Endothelial cell of hepatic sinusoid (primary cell): ENCODE data around the gene GATD1.

ENCODE experiments used
- in situ Hi-C: cut with HindIII; loops from 2 replicates; pipeline ENCODE4 v1.10.0; 2017; ENCODE audit warnings: low sequenced_read_pairs

GATD1 gene

GRCh38 chr11:796565-797295, 19.4 kb upstream of the GATD1 start:
- in situ Hi-C loops: no loop called here

- in situ Hi-C loops: no loop called here
These were observed 18.6 kb upstream of the GATD1 start for GRCh38 chr11:795634-796564.

DNA sequence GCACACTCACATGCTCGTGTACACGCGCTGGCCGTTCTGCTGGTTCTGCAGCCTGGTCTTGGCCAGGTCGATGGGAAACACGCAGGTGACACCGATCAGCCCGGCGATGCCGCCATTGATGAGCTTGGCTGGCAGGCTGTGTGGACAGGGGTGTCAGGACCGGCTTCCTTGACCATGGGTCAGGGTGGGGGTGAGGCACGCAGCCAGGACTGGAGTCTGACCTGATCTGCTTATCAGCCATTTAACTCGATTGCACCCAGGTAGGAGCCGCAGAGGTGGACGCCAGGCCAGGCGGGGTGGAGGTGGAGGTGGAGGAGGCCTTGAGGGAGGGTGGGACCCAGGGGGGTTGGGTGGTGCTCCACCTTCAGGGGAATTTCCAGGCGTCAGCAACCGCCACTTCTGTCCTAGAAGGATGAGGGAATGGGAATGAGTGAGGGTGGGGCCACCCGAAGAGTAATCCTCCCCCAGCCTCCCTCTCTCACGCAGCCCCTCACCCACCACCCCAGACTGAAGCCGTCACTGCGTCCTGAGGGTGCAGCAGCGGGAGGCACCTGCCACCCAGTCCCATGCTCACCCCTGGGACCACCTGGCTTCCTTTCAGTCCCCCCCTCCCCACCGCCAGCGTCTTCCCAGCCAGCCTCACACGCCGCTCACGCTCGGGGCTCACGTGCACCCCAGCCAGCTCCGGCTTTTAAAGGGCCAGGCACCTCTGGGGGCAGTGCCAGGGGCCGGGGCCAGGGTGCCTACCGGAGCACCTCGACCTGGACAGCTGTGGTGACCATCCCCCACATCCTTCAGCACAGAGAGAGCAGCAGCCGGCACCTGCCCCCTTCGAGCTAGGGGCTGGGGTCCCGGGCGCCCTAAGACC, 17.7 kb upstream of the GATD1 start:
- in situ Hi-C loops: no loop called here

GRCh38 chr11:794013-794765, 16.9 kb upstream of the GATD1 start:
- in situ Hi-C loops: no loop called here

- in situ Hi-C loops: no loop called here
These were observed 16.3 kb upstream of the GATD1 start for GRCh38 chr11:793556-793955.

DNA sequence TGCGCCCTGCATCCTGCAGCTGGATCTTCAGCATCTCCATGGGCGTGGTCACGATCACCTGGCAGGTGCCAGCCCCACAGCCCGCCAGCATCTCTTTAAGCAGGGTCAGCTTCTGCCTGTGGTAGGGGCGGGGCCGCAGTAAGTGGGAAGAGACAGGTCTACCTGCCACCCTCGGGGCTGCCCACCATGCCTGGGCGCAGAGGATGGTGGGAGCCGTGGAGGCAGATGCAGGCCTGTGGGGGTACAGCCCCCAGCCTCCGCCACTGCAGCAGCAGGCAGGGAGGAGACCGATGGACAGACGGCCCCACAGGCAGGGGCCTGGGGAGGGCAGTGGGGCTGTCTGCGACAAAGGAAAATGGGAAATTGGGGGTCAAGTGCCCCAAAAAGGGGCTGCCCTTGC, 15.6 kb upstream of the GATD1 start:
- in situ Hi-C loops: no loop called here

DNA sequence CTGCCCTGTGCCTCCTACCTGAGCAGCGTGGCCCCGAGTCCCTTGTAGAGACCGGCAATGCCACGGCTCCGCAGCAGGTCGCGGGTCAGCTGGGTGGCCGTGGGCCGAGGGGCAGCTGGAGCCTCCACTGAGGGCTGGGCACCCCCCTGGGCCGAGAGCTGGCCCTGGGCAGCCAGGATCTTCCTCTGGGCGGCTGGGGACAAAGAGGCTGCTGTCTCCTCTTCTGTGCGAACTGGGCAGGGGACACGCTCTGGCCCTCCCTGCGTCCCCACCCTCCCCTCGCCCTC, 15.2 kb upstream of the GATD1 start:
- in situ Hi-C loops: no loop called here

- in situ Hi-C loops: no loop called here
These were observed 14.6 kb upstream of the GATD1 start for GRCh38 chr11:791658-792534.

GRCh38 chr11:790721-791564, 13.7 kb upstream of the GATD1 start:
- in situ Hi-C loops: no loop called here

DNA sequence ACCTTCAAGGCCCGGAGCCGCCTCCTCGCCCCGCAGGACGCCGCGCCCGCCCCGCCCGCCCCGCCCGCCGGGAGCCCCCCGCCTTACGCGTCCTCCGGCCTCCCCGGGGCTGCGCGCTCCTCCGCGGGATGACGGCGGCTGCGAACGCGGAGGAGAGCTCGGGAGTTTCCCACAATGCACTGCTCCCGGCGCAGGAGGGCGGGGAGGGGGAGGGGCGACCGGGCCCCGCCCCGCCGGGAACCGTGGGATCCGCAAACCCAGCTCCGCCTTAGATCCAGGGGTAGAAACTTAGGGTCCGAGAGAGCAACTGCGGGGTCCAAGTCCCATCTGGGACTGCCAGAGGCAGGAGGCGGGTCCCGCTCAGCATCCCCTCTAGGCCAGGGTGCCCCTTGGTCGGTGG, 12.7 kb upstream of the GATD1 start, which contains the start of gene CEND1:
Gene CEND1, minus strand, starts transcription at position 148 of the 400 bp plus-strand sequence. CDS start 1,514 bp downstream, outside the sequence.
- in situ Hi-C loops: no loop called here

GRCh38 chr11:788953-789940, 12.0 kb upstream of the GATD1 start:
- in situ Hi-C loops: no loop called here

DNA sequence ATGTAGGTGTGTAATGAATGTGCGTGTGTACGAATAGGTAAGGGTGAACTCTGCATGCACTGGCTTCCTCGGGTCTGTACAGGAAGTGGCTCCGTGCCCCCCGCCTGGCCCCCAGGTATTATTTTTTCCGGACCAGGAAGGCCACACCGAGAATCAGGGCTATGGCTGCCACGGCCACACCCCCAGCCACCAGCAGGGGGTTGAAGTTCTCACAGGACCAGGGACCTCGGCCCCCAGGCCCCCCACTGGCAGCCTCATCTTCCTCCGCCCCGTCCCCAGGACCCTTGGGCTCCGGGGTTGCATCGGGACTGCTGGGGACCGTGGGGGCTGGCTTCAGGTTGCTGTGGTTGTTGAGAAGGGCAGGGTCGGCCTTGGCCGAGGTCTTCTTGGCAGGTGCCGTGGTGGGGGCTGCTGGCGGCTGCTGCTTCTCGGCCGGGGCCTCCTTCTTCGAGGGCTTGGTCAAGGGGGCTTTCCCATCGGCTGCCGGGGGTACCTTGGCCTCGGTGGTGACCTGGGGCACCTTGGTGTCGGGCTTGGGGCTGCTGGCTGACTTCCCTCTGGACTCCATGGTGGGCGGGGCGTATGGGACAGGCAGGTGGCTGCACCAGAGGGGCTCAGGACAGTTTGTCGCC, 10.8 kb upstream of the GATD1 start:
- in situ Hi-C loops: no loop called here

DNA sequence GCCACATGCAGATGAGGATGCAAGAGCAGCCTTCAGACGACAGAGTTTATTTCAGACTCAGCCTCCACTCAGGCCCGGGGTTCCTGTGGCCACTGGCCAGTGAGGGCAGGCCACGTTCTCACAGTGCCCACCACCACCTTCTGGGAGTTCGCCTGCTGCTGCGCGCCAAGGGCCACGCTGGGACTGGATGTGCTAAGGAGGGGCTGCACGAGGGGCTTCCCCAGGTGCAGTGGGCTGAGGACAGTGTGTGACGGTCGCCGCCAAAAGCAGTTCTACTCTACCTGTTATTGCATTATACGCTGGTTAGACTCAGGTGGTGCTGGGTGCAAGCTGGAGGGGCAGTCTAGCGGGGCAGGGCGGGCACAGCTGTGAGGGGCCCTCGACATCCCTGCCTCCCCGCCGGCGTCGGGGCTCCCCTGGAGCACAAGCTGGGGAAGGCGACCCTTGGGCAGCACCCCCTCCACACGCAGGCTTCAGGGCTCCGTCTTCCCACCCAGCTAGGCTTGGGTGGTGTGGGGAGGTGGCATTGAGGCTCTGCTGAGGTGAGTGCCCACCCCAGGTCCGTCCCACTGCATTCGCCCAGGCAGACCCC, 9.9 kb upstream of the GATD1 start:
- in situ Hi-C loops: no loop called here

GRCh38 chr11:786235-787083, 9.2 kb upstream of the GATD1 start:
- in situ Hi-C loops: no loop called here

DNA sequence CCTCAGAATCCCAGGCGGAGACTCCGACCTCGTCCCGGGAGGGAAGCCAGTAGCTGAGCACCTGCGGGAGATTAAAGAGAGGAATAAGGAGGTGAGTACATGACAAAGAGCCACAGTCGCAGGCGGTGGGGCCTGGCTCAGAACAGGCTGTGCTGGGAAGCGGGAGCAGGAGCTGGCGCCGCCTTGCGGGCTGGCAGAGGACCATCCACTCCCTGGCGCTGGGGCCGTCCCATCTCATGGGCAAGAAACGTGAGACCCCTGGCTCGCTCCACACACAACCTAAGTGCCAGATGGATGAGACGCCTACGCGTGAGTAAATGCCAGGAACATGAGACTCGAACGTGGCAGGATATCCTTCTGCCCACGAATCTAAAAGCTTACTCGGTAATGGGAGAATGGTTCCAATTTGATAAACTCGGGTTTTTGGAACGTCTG, 6.3 kb upstream of the GATD1 start:
- in situ Hi-C loops: no loop called here
